WERI-Rb-1 (cell line): ENCODE data around the gene SKA1.
"Not testable (repeated sequence)": the region's sequence is repeated elsewhere in the genome, so short reads cannot be mapped to it uniquely, and the experiment has no call there.

Source experiments
- DNase-seq: peaks from one replicate; pipeline ENCODE4 v3.0.0-alpha.2; 2020
- H3K27ac ChIP-seq: fragments of 250-450 bp; sonication (Bioruptor Pico); 2 replicates; pipeline ENCODE4 v1.5.1; 2020; ENCODE audit warnings: mild to moderate bottlenecking, moderate library complexity
- H3K27me3 ChIP-seq: fragments of 250-450 bp; sonication (Bioruptor Pico); 2 replicates; pipeline ENCODE4 v1.5.1; 2021; ENCODE audit warnings: mild to moderate bottlenecking, low read depth, moderate library complexity; ENCODE audit not compliant: insufficient read depth, severe bottlenecking
- H3K36me3 ChIP-seq: fragments of 250-450 bp; sonication (Bioruptor Pico); 2 replicates; pipeline ENCODE4 v1.5.1; 2020; ENCODE audit warnings: mild to moderate bottlenecking, moderate library complexity
- H3K4me3 ChIP-seq: 2 replicates; pipeline ENCODE4 v1.5.1; 2011; ENCODE audit warnings: low read depth, mild to moderate bottlenecking, control low read depth, low read length
- H3K9me3 ChIP-seq: fragments of 250-450 bp; sonication (Bioruptor Pico); 2 replicates; pipeline ENCODE4 v1.5.1; 2021; ENCODE audit warnings: mild to moderate bottlenecking, moderate library complexity; ENCODE audit not compliant: severe bottlenecking
- TF ChIP-seq, protein P1 (sequence below): IDR thresholded peaks from 2 replicates; pipeline ENCODE4 v1.5.1; 2011; ENCODE audit warnings: low read depth, mild to moderate bottlenecking, control low read depth, inconsistent platforms, low read length

SKA1 gene

DNA sequence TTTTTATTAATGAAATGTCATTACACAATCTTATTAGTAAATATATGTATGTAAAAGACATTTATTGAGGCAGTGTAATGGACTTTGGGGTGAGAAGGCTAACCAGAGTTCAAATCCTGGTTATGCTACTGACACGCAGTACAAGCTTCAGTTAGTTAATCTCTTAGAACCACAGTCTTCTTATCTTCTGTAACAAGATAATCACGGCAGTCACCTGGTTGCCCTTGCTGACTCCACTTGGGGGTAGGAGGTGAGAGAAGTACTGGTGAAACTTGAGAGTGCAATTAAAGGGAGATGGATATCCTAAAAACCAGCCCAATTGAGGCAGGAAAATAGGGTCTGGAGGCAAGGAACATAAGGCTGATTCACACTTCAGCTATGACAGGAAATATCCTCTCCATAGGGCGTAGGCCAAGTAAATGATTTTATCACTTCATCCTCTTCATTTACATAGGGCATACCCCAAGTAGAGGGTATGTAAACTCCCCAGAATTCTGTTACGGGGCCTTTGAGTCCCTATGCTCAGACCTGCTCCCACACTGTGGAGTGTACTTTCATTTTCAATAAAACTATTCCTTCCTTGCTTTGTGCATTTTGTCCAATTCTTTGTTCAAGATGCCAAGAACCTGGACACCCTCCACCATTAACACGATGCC lies 21.3 kb downstream of the SKA1 start:
- DNase-seq = no peak
- TF ChIP-seq, protein P1, sequence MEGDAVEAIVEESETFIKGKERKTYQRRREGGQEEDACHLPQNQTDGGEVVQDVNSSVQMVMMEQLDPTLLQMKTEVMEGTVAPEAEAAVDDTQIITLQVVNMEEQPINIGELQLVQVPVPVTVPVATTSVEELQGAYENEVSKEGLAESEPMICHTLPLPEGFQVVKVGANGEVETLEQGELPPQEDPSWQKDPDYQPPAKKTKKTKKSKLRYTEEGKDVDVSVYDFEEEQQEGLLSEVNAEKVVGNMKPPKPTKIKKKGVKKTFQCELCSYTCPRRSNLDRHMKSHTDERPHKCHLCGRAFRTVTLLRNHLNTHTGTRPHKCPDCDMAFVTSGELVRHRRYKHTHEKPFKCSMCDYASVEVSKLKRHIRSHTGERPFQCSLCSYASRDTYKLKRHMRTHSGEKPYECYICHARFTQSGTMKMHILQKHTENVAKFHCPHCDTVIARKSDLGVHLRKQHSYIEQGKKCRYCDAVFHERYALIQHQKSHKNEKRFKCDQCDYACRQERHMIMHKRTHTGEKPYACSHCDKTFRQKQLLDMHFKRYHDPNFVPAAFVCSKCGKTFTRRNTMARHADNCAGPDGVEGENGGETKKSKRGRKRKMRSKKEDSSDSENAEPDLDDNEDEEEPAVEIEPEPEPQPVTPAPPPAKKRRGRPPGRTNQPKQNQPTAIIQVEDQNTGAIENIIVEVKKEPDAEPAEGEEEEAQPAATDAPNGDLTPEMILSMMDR = no peak
- Histone ChIP-seq H3K27me3 (no peaks in the 10 kb centered on the region), H3K4me3 (no peak overlapping the region), H3K36me3 (peaks cover 32% of the 10 kb centered on the region), H3K27ac (no peak overlapping the region), H3K9me3 (no peaks in the 10 kb centered on the region)

DNA sequence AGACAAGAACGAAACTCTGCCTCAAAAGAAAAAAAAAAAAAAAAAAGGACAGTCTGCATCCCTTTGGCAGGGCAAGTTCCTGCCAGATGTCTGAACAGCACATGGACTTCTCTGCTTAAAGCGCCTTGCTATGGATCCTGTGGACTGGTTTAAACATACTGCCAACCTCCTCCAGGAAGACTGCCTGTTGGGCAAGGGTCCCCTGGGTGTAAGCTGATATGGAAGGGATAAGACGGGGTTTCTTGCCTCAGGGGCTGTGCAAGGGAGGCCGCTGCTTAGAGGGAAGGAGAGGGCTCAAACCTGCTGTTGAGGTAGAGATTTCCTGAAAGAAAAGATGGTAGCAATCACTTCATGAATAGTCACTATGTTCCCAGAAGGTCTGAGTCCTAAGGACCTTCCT lies 22.2 kb downstream of the SKA1 start:
- H3K9me3 ChIP-seq = no peaks in the 10 kb centered on the region
- no peak overlapping the region for H3K4me3 ChIP-seq
- DNase-seq = no peak
- TF ChIP-seq, protein P1 = no peak
- no peaks in the 10 kb centered on the region for H3K27me3 ChIP-seq
- H3K27ac ChIP-seq = no peak overlapping the region
- H3K36me3 ChIP-seq = peaks cover 23% of the 10 kb centered on the region

DNA sequence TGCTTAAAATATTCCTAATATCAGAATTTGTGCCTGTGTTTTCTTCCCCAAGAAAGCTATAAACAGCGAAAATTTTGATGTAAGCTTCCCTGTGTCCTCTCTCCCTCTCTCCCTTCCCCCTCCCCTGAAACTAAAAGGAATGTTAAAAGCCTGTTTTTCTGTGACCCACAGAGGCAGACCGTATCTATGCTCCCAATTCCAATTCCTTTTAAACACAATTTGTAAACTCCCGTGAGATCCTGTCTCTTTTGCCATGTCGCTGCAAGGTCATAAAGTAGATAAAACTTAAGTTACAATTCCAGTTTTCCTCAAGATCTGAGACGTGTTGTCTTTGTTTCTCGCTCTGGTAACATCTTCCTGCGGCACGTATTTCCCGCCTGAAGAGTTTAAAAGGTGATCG lies 23.3 kb downstream of the SKA1 start:
- Histone ChIP-seq H3K27me3 (no peaks in the 10 kb centered on the region), H3K36me3 (peaks cover 18% of the 10 kb centered on the region), H3K27ac (no peak overlapping the region), H3K9me3 (no peaks in the 10 kb centered on the region), H3K4me3 (no peak overlapping the region)
- TF ChIP-seq, protein P1 = no peak
- DNase-seq = no peak

- no peak overlapping the region for H3K27ac ChIP-seq
- no peak overlapping the region for H3K4me3 ChIP-seq
- TF ChIP-seq, protein P1 = no peak
- no peak for DNase-seq
- no peaks in the 10 kb centered on the region for H3K27me3 ChIP-seq
- H3K9me3 ChIP-seq = no peaks in the 10 kb centered on the region
- peaks cover 10% of the 10 kb centered on the region for H3K36me3 ChIP-seq
Observed at GRCh38 chr18:50398947-50399346, 24.1 kb downstream of the SKA1 start.

GRCh38 chr18:50399582-50399981 lies 24.7 kb downstream of the SKA1 start:
- Histone ChIP-seq H3K9me3 (no peaks in the 10 kb centered on the region), H3K36me3 (peaks cover 4% of the 10 kb centered on the region; the same call in 1 of the 2 replicates), H3K27ac (no peak overlapping the region), H3K27me3 (no peaks in the 10 kb centered on the region), H3K4me3 (no peak overlapping the region)
- no peak for DNase-seq
- TF ChIP-seq, protein P1 = no peak

DNA sequence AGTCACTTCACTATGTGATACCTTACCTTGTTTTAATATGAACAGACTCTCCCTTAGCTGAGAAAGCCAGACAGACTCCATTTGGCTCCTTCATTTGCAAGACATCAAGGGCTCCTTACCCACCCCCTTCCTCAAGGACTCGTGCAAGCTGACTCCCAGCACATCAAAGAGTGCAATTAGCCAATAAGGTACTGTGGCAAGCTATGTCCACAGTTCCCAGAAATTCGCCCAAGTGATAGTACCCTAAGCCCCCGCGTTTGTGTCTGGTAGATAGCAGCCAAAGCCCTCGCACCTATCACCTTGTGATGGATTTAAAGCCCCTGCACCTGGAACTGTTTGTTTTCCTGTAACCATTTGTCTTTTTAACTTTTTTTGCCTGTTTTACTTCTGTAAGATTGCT lies 25.6 kb downstream of the SKA1 start:
- not testable (repeated sequence) for H3K27ac ChIP-seq, H3K27me3 ChIP-seq, H3K36me3 ChIP-seq, DNase-seq, H3K9me3 ChIP-seq, H3K4me3 ChIP-seq
